Measurements from ENCODE around the gene XPO1. TPM values are rescaled to one million over a fixed set of nuclear protein-coding genes. Genes with fewer than 3 reads are reported as not detected.
"Not testable (repeated sequence)": the region's sequence is repeated elsewhere in the genome, so short reads cannot be mapped to it uniquely, and the experiment has no call there.

Gene XPO1
- 226 and 297 TPM in 2 replicates for total RNA-seq (2014; rRNA removed; shearing (Covaris generic))

DNA sequence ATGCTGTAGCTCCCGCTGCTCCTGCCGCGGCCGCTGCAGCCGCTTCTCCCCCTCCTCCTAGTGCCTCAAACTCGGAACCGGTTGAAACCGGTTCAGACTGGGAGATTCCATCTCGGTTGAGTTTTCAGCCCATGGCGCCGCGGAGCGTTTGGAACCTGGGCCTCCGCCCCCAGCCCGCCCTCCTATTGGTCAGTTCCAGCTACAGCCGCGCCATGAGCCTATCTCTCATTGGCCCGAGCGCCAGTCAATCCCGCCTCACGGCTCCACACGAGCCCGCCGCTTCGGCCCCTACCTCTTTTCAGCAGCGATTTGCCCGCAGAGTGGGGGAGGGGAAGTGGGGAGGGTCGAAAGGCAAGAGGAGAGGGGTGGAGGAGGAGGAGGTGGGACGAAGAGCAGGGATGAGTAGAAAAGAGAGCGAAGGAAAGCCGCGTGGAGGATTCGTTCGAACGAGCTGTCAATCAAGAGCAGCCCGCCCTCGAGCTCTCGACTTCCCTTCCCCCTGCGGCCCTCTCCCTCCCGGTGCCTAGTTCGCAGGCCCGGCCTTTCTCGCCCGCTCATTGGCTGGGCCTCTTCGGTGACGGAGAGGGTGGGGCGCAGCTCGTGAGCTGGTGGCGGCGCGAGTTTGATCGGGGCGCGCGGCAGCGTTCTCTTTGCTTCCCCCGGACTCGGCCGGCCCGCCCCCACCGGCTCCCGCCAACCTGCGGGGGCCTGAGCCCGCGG lies at the start of gene XPO1:
TSS of gene XPO1 (minus strand) at position 157 of the 720 bp plus-strand sequence. CDS start 4,459 bp downstream, outside the sequence.
- peak; percentile 99 for DNase-seq (ENCODE audit: low read depth)

- DNase-seq (ENCODE audit: low read depth): not testable (repeated sequence)
Observed at GRCh38 chr2:61586928-61587327, 48.8 kb upstream of the XPO1 start.

- no peak for DNase-seq (ENCODE audit: low read depth)
Observed at GRCh38 chr2:61585383-61585782, 47.2 kb upstream of the XPO1 start.

DNA sequence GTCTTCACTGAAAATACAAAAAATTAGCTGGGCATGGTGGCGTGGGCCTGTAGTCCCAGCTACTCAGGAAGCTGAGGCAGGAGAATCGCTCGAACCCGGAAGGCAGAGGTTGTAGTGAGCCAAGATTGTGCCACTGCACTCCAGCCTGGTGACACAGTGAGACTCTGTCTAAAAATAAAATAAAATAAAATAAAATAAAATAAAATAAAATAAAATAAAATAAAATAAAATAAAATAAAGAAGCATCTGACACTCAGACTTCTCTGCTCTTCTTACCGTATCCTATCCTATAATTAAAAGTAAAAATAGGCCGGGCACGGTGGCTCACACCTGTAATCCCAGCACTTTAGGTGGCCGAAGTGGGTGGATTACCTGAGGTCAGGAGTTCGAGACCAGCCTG lies 46.2 kb upstream of the XPO1 start:
- DNase-seq (ENCODE audit: low read depth): not testable (repeated sequence)

DNA sequence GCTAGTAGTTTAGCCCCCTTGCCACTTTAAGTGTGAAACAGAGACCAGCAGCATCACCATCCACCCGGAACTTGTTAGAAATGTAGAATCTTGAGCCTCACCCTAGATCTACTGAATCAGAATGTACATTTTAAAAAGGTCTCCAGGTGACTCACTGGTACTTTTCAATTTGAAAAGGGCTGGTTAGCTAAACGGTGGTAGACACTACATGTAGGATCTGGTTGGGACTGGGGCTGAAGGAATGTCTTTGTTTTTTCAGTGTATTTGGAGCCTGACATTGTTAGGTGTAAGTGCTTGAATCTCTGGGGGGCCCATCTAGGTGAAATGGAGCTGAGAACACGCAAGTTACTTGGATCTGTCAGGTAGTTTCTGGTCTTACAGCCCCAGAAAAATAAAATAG lies 44.0 kb upstream of the XPO1 start:
- no peak for DNase-seq (ENCODE audit: low read depth)

DNA sequence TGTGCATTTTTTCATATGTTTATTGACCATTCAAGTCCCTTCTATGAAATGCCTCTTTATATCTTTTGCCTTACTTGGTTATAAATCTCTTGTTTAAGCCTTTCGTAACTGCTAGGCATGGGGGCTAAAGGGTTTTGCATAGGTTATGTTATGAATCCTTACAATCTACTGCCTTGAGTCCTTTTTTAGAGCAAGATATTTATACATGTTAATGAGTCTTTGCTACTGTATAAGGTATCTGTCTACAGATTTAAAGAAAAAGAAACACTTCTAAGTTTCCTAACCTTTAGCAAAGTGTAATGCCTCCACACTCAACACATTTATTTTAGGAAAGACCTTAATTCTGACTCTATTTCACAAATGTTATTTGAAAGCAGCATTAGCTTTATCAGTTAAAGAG lies 43.6 kb upstream of the XPO1 start:
- DNase-seq (ENCODE audit: low read depth): no peak

GRCh38 chr2:61575447-61575859 lies 37.3 kb upstream of the XPO1 start:
- DNase-seq (ENCODE audit: low read depth): no peak

- DNase-seq (ENCODE audit: low read depth): no peak
Observed at GRCh38 chr2:61566566-61566965, 28.4 kb upstream of the XPO1 start.

GRCh38 chr2:61562615-61563014 lies 24.5 kb upstream of the XPO1 start:
- DNase-seq (ENCODE audit: low read depth): no peak

DNA sequence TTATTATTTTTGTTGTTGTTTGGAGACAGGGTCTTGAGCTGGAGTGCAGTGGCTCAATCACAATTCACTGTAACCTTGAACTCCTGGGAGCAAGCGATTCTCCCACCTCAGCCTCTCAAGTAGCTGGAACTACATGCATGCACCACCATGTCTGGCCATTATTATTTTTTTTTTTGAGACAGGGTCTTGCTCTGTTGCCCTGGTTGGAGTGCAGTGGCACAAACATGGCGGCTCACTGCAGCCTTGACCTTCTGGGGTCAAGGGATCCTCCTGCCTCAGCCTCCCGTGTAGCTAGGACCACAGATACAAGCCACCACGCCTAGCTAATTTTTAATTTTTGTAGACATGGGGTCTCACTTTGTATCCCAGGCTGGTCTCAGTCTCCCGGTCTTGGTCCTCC lies 20.0 kb upstream of the XPO1 start:
- DNase-seq (ENCODE audit: low read depth): no peak

GRCh38 chr2:61557381-61557780 lies 19.2 kb upstream of the XPO1 start:
- peak; percentile 31 for DNase-seq (ENCODE audit: low read depth)

- DNase-seq (ENCODE audit: low read depth): no peak
Observed at GRCh38 chr2:61554604-61555003, 16.4 kb upstream of the XPO1 start.

DNA sequence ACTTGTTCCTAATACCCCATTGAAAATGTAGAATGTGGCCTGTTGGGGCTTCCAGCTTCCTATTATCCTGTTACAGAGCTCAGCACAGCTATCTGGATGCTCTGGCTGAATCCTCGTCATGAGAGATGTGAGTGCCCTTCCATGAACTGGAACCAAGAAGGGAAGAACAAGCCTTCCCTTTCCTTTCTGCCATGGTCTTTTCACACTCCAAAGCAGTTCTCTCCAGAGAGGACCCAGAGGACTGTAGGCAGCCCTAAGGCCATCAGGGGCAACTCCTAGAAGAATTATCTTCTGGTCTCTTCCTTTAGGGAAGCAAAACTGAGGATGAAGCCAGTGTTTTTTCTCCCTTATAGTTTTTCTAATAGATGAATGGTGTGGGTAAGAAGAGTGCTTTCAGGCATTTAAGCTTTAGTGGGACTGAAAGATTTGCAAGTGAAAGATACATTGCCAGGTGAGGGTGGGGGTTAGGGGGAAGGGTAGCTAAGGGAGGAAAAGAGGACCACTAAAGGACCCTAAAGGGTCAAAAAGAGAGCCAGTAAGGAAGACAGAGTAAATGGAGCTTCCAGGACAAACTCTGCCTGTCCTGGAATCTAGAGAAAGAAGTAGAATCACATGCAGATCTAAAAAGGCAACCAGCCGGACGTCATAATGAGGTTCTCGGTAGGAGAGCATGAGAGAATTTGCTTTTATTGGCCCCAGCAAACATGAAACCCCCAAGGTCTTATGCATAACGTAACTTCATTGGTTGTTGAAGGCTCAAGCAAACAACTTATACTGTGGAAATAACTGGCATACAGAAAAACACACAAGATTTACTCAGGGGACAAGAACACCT lies 12.4 kb upstream of the XPO1 start:
- DNase-seq (ENCODE audit: low read depth): no peak

DNA sequence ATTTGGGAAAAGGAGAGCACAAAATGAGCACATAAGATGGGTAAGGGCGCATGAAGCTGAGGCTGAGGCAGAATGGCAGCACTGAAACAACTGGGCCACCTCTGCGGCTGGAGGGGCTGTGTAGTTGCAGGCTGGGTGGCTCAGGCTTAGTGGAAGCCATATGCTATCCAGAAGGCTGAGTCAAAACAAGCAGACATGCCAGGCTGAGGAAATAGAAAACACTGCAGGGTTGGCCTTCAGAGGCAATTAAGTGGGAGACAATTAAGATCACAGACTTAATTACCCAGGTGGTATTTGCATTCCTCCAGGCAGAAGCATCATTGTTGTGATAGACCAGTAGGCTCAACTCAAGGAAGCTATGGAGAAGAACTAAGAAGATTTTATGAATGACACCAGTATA lies 11.4 kb upstream of the XPO1 start:
- DNase-seq (ENCODE audit: low read depth): no peak

DNA sequence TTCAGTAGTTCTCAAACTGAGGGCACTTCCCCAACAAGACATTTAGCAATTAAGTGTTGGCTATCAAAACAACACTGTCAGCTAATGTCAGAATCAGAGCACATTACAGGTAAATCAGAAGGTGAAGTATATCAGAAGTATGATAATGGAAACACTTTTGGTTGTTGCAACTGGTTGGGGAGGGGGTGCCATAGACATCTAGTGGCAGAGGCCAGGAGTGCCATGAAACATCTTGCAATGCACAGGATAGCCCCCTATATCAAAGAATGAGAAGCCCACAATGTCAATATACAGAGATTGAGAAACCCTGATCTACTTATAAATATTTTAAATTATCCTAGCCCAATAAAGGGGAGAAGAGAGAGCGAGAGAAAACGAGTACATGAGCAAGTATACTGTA lies 4.9 kb upstream of the XPO1 start:
- no peak for DNase-seq (ENCODE audit: low read depth)

DNA sequence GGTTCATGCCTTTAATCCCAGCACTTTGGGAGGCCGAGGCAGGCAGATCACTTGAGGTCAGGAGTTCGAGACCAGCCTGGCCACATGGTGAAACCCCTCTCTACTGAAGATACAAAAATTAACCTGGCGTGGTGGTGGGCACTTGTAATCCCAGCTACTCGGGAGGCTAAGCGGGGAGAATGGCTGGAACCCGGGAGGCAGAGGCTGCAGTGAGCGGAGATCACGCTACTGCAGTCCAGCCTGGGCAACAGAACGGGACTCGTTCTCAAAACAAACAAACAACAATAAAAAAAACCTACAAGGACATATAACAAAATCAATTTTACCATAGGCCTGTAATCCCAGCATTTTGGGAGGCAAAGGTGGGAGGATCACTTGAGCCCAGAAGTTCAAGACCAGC lies 2.0 kb upstream of the XPO1 start:
- DNase-seq (ENCODE audit: low read depth): not testable (repeated sequence)

DNA sequence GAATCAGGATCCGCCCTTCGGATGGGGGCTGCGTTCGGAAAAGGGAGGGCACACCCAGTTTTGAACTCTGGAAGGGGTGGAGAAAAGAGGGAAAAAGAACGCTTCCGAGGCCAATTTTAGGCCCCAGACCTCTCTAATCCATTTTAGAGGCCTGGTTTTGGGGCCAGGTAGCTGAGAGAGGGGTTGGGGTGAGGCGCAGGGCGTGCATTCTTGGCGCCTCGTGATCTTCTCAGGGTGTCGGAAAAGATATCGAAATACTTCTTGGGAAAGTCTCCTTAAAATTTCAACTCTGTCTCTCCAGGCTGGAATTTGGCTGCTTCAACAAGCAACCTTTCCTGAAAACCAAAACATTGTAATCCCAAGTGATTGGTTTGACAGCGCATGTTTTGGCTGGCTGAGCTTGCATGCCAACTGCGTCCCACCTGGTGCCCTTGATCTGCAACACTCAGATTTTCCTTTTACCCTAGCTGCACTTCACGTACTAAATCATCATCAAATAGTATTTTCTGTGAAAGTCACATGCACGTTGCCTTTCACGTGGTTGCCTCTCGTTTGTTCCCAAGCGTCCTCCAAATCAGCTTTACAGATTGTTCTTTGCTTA lies 864 bp upstream of the XPO1 start:
- DNase-seq (ENCODE audit: low read depth): peak; percentile 43

DNA sequence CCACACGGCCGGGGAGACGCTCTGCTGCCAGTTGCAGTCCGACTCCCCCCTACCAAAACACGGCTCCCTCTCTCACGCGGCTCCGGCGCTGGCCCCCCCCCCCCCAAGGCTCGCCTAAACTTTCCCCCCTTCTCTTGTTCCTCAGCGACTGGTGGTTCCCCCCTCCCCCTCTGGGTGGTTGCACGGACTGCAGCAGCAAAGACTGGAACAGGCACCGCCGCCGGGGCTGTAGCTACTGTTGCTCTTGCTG lies 281 bp downstream of the XPO1 start:
- no peak for DNase-seq (ENCODE audit: low read depth)

- peak; percentile 1 for DNase-seq (ENCODE audit: low read depth)
Observed at GRCh38 chr2:61537277-61537949, 743 bp downstream of the XPO1 start.

DNA sequence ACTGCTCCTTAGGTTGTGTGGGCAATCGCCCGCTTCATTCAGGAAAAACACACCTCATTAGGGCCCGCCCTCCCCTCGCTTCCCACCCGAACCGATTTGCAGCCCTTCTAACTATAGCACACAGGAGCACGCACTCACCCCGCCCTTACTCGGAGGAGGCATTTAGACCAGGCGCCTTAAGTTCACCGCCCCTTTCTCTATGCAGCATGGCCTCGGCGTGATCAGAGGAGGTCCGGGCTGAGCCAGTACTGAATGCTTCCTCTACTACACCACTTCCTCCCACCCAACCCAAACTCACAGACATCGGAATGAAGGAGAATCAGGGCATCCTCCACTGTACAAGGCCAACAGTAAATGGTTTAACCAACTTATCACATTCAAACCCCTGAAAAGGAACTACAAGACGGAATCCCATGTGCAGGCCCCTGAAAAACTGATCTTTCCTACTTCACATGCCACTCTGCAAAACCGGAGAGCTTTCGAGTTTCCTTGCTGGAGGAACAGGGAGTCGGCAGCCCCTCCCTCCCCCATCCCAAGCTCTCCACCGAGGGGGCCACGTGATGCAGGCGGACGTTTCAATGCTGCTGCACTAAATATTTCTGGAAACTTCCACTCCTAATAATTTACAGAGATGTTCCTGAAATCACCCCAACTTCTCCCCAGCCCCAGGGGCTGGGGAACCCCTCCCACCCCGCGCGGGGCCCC lies 1.4 kb downstream of the XPO1 start:
- peak; percentile 92 for DNase-seq (ENCODE audit: low read depth)

DNA sequence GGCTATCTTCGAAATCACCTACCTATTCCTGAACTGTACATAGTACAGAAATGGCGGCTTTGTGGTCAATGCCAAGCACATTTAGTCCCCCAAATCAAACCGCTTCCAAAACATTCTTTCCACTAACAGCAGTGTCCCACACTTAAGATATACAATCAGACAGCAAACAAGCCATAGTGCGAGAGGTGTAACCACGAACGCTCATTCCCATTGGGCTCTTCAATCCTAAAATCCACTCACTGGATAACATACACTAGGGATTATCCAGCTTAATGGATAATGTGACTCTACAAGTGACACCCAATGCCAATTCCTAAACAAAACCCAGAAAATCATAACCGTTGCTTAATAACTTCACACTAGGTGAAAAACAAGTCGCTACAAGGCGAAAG lies 2.0 kb downstream of the XPO1 start:
- peak; percentile 23 for DNase-seq (ENCODE audit: low read depth)

DNA sequence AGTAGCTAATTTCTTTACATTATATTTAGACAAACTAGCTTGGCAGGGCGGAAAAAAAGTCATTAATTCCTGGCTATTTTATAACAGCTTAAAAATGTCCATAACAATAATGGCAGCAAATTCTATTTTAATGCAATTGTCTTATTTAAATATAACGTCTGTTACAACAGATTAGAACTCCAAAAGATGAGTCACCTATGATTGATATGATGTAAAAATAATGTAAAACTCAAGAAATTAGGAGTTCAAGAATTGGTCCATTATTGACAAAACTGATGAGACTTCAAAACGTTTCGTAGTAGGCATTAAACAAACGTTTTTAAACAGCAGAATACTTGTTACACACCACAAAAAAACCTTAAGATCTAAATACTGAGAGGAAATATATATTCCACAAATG lies 2.7 kb downstream of the XPO1 start:
- no peak for DNase-seq (ENCODE audit: low read depth)

Measured in RPMI7951 (cell line).